GM21786 (cell line): ENCODE measurements around the gene CAPN10.
"Not testable (repeated sequence)": the region's sequence is repeated elsewhere in the genome, so short reads cannot be mapped to it uniquely, and the experiment has no call there.

Experiments used
- ATAC-seq: cut with Tn5 transposase; IDR thresholded peaks from one replicate; pipeline ENCODE4 v1.9.1; 2021; ENCODE audit not compliant: unreplicated experiment

Gene CAPN10

DNA sequence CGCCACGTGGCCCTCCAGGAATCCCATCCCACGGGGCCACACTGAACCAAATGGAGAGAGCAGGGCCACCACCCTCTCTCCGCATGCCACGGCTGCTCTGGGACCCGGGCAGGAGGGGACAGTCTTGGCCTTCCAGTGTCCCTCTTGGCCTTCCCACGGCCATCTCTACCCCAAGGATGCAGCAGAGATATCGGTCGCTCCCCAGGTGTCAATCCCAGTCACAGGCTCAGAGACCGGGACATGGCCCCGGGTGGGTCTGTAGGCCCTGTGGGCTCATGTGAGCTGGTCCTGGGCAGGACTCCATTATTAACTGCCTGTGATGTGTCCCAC, 15.3 kb downstream of the CAPN10 start:
- ATAC-seq = no peak

GRCh38 chr2:240602266-240603050, 15.9 kb downstream of the CAPN10 start:
- ATAC-seq = no peak

- no peak for ATAC-seq
Observed at GRCh38 chr2:240603081-240603835, 16.7 kb downstream of the CAPN10 start.

DNA sequence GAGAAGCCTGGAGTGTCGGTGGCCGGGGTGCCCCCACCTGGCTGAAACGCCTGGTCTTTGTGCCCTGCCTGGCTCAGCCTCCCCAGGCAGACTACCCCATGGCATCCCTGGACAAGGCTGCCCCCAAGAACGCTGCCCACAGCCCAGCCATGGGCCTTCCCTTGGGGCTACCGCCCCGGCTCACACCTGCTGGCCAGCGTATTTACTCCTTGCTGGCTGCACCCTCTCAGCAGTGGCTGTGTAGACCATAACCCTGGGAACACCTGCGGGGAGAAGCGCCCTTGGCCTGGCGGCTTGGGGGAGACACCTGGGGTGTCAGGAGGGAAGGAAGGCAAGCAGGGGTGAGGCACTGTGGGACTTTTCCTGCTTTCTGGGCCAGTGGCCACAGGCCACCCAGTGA, 17.3 kb downstream of the CAPN10 start:
- no peak for ATAC-seq

- no peak for ATAC-seq
Observed at GRCh38 chr2:240604291-240604938, 17.9 kb downstream of the CAPN10 start.

- no peak for ATAC-seq
Observed at GRCh38 chr2:240604939-240605716, 18.6 kb downstream of the CAPN10 start.

- ATAC-seq = no peak
Observed at GRCh38 chr2:240605867-240606743, 19.6 kb downstream of the CAPN10 start.

DNA sequence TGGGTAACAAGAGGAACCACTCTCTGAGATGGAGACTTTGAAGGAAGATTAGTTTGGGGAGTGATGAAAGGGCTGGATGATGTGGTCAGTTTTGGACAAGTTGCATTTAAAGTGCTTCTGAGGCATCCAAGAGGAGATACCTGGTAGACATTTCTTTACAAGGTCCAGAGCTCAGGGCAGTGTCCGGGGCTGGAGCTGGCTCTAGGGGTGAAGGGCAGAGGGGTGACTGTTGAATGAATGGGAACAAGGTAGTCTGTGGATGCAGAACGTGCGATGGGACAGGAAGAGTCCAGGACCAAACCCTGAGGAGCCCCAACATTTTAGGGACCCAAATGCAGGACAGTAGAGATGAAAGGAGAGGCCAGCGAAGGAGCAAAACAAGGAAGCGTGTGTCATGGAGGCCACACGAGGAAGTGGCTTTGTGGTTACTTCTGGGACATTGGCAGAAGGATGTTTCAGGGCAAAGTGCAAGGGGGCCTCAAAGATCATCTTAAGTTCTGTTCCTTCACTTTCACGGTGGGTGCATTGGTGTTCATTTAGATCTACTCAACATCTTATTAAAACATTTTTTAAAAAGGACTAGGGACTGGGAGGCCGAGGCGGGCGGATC, 25.2 kb downstream of the CAPN10 start:
- ATAC-seq = no peak

- ATAC-seq = no peak
Observed at GRCh38 chr2:240613781-240614180, 27.2 kb downstream of the CAPN10 start.

DNA sequence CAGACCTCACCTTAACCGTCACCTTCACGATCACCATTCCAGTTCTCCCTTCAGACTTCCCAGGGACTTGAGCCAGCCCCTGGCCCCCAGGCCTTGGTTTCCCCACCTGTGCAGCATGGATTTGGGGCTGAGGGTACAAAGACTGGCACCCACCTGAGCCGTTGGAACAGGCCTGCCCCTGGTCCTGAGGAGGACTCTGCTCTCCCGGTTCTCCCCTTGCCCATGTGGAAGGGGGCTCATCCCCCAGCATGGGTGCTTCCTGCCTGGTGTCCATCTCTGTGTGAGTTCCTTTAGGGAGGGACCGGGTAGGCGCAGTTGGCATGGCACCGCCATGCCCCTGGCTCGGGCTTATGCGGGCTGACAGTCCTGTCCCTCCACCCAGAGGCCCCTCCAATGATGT, 27.9 kb downstream of the CAPN10 start:
- no peak for ATAC-seq

- ATAC-seq = no peak
Observed at GRCh38 chr2:240615396-240615795, 28.9 kb downstream of the CAPN10 start.

DNA sequence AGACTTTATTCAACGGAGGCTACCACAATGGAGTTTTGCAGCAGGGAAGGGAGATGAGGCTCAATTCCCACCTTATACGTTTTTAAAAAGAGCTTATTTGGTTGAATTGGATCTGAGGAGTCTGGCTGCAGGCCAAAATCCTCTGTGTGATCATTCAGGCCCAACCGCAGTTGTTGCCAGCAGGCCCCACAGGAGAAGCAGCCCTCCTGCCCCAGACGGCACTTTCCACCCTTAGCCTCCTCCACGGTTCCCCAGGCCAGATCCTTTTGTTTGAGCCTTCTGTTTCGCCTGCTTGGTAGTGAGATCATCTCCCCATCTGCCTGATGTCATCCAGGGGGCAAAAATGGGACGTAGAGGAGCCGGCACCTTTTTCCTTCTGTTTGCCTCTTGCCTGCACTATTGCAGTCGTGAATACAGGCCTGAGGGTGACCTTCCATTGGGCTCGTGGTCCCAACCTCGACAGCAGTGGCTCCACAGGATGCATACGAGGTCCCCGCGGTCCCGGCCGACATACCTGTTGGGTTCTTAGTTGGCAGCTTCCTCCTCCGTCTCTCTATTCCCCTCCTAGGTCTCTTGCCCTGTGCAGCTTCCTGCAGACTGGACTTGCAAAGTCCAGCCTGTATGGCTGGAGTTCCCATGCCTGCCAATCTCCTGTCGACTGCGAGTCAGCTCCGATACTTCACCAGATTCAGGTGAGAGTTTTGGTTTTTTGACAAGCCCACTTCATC, 29.4 kb downstream of the CAPN10 start:
- ATAC-seq = no peak

GRCh38 chr2:240616860-240617666, 30.5 kb downstream of the CAPN10 start:
- not testable (repeated sequence) for ATAC-seq

DNA sequence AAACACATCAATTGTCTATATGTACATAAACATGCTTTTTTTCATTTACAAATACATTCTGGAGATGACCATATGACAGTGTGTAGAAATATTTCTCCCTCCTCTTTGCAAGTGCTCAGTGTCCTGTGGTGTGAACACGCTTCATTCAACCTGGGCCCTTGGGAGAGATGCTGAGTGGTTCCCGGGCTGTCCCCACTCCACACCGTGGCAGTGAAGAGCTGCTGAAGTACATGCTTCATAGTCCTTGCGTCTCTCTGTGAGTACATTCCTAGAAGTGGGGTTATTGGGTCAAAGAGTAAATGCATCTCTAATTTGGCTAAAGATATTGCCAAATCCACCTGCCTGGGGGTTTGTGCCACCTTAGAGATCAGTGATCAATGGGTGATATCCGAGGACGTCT, 32.2 kb downstream of the CAPN10 start:
- ATAC-seq = no peak

DNA sequence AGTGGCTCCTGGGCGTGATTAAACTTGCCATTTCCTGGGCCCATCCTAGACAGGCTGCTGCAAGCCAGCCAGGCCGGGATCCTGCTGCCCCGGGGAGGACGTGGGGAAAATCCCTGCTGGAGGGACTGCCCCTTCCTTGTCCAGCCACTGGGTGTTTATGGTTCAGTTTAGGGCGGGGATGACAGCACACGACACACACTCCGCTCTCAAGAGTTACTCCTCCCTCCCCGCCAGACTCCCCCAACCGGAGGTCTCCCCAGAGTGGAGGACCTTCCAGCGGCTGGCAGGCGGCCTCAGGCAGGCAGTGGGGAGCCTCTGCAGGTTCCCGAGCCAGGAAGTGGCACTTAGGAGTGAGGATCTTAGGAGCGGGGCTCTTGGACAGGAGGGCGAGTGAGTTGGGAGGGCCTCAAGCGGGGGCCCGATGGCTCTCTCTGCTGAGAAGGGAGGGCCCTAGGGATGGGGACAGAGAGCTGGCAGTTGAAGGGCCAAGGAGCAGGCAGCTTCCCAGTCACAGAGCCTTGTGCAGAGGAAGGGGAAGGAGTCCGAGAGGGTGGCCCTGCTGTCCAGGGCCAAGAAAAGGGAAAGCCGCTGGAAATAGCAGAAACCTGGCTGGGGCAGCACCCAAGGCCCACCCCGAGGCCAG, 33.1 kb downstream of the CAPN10 start:
- no peak for ATAC-seq

- ATAC-seq = no peak
Observed at GRCh38 chr2:240620149-240620731, 33.7 kb downstream of the CAPN10 start.

- ATAC-seq = no peak
Observed at GRCh38 chr2:240620859-240621258, 34.3 kb downstream of the CAPN10 start.

GRCh38 chr2:240622060-240622411, 35.5 kb downstream of the CAPN10 start:
- ATAC-seq = no peak
